ENCODE measurements around the gene DIP2B.

DIP2B gene

GRCh38 chr12:50628394-50628793 lies 123.6 kb downstream of the DIP2B start:
- H3K9me3 ChIP-seq (ENCODE audit: control extremely low read depth in 1 of 5, control insufficient read depth in 4 of 5, insufficient read depth in 2 of 5, low read depth in 1 of 5, low read length in 4 of 5) = no peaks in the 10 kb centered on the region
- 100% methylated on average over 4 of the region's 6 CpGs for WGBS (ENCODE audit: insufficient coverage)
- no peak for DNase-seq
- no peaks in the 10 kb centered on the region for H3K27me3 ChIP-seq (replicated peaks in 2 of 5; ENCODE audit: control insufficient read depth in 4 of 5, insufficient read depth in 5 of 5, low read length in 4 of 5)
- peaks cover 5 to 27% (median 23%) of the 10 kb centered on the region in 4 experiments for H3K36me3 ChIP-seq (ENCODE audit: control insufficient read depth in 4 of 4, insufficient read depth in 4 of 4, low read length in 3 of 4)
- CTCF ChIA-PET = no interaction called here
- no peak overlapping the region for H3K4me3 ChIP-seq (ENCODE audit: control insufficient read depth in 1 of 7, extremely low read depth in 1 of 7, insufficient read depth in 4 of 7, low read depth in 2 of 7, low read length in 6 of 7)
- peaks cover 12 to 22% (median 16%) of the 10 kb centered on the region in 4 experiments for H3K4me1 ChIP-seq (ENCODE audit: control extremely low read depth in 1 of 4, control insufficient read depth in 4 of 4, insufficient read depth in 4 of 4, low read length in 3 of 4)
- H3K27ac ChIP-seq (ENCODE audit: insufficient read depth in 1 of 2, low read depth in 1 of 2, low read length in 2 of 2, poor library complexity in 1 of 2, severe bottlenecking in 2 of 2) = no peak overlapping the region
- POLR2A ChIA-PET = no interaction called here

- Histone ChIP-seq H3K4me3 (ENCODE audit: control insufficient read depth in 1 of 7, extremely low read depth in 1 of 7, insufficient read depth in 4 of 7, low read depth in 2 of 7, low read length in 6 of 7) (no peak overlapping the region), H3K4me1 (ENCODE audit: control extremely low read depth in 1 of 4, control insufficient read depth in 4 of 4, insufficient read depth in 4 of 4, low read length in 3 of 4) (peaks cover 4 to 20% (median 8%) of the 10 kb centered on the region in 4 experiments), H3K9me3 (ENCODE audit: control extremely low read depth in 1 of 5, control insufficient read depth in 4 of 5, insufficient read depth in 2 of 5, low read depth in 1 of 5, low read length in 4 of 5) (no peaks in the 10 kb centered on the region), H3K27me3 (replicated peaks in 2 of 5; ENCODE audit: control insufficient read depth in 4 of 5, insufficient read depth in 5 of 5, low read length in 4 of 5) (no peaks in the 10 kb centered on the region), H3K27ac (ENCODE audit: insufficient read depth in 1 of 2, low read depth in 1 of 2, low read length in 2 of 2, poor library complexity in 1 of 2, severe bottlenecking in 2 of 2) (no peak overlapping the region), H3K36me3 (ENCODE audit: control insufficient read depth in 4 of 4, insufficient read depth in 4 of 4, low read length in 3 of 4) (peaks cover 5 to 13% (median 9%) of the 10 kb centered on the region in 4 experiments)
- WGBS (ENCODE audit: insufficient coverage) = 92% methylated on average over 4 of the region's 6 CpGs
- CTCF ChIA-PET = interaction anchor here (0.7 to 1.2 kb wide), 2 partner anchors 10 to 114 kb away, joined by 3 read pairs; no protein-coding TSS in a partner anchor
- POLR2A ChIA-PET = interaction anchor here (0.9 kb wide), 1 partner anchor 130 kb away, joined by 7 read pairs; no protein-coding TSS in a partner anchor
- no peak for DNase-seq
Measured at GRCh38 chr12:50633955-50634354, 129.2 kb downstream of the DIP2B start.

- Histone ChIP-seq H3K4me1 (ENCODE audit: control extremely low read depth in 1 of 4, control insufficient read depth in 4 of 4, insufficient read depth in 4 of 4, low read length in 3 of 4) (peaks cover 4 to 23% (median 9%) of the 10 kb centered on the region in 4 experiments), H3K27me3 (replicated peaks in 2 of 5; ENCODE audit: control insufficient read depth in 4 of 5, insufficient read depth in 5 of 5, low read length in 4 of 5) (no peaks in the 10 kb centered on the region), H3K9me3 (ENCODE audit: control extremely low read depth in 1 of 5, control insufficient read depth in 4 of 5, insufficient read depth in 2 of 5, low read depth in 1 of 5, low read length in 4 of 5) (no peaks in the 10 kb centered on the region), H3K4me3 (ENCODE audit: control insufficient read depth in 1 of 7, extremely low read depth in 1 of 7, insufficient read depth in 4 of 7, low read depth in 2 of 7, low read length in 6 of 7) (no peak overlapping the region), H3K27ac (ENCODE audit: insufficient read depth in 1 of 2, low read depth in 1 of 2, low read length in 2 of 2, poor library complexity in 1 of 2, severe bottlenecking in 2 of 2) (no peak overlapping the region), H3K36me3 (ENCODE audit: control insufficient read depth in 4 of 4, insufficient read depth in 4 of 4, low read length in 3 of 4) (peaks cover 4 to 13% (median 6%) of the 10 kb centered on the region in 4 experiments)
- DNase-seq = no peak
- WGBS (ENCODE audit: insufficient coverage) = 90% methylated on average over 2 of the region's 2 CpGs
- ChIA-PET CTCF (interaction anchor here (0.7 to 1.2 kb wide), 2 partner anchors 10 to 114 kb away, joined by 3 read pairs; no protein-coding TSS in a partner anchor), POLR2A (interaction anchor here (0.9 kb wide), 1 partner anchor 131 kb away, joined by 7 read pairs; no protein-coding TSS in a partner anchor)
Measured at GRCh38 chr12:50634379-50634778, 129.6 kb downstream of the DIP2B start.

GRCh38 chr12:50635364-50635763 lies 130.6 kb downstream of the DIP2B start:
- POLR2A ChIA-PET = no interaction called here
- Histone ChIP-seq H3K36me3 (ENCODE audit: control insufficient read depth in 4 of 4, insufficient read depth in 4 of 4, low read length in 3 of 4) (peaks cover 2 to 8% (median 6%) of the 10 kb centered on the region in 4 experiments), H3K4me1 (ENCODE audit: control extremely low read depth in 1 of 4, control insufficient read depth in 4 of 4, insufficient read depth in 4 of 4, low read length in 3 of 4) (peaks cover 4 to 32% (median 15%) of the 10 kb centered on the region in 4 experiments), H3K27me3 (replicated peaks in 2 of 5; ENCODE audit: control insufficient read depth in 4 of 5, insufficient read depth in 5 of 5, low read length in 4 of 5) (no peaks in the 10 kb centered on the region), H3K27ac (ENCODE audit: insufficient read depth in 1 of 2, low read depth in 1 of 2, low read length in 2 of 2, poor library complexity in 1 of 2, severe bottlenecking in 2 of 2) (no peak overlapping the region), H3K4me3 (ENCODE audit: control insufficient read depth in 1 of 7, extremely low read depth in 1 of 7, insufficient read depth in 4 of 7, low read depth in 2 of 7, low read length in 6 of 7) (no peak overlapping the region), H3K9me3 (ENCODE audit: control extremely low read depth in 1 of 5, control insufficient read depth in 4 of 5, insufficient read depth in 2 of 5, low read depth in 1 of 5, low read length in 4 of 5) (no peaks in the 10 kb centered on the region)
- WGBS (ENCODE audit: insufficient coverage) = 79% methylated on average over 4 of the region's 5 CpGs
- no peak for DNase-seq
- CTCF ChIA-PET = interaction anchor here (0.7 to 1.3 kb wide), 3 partner anchors 126 to 130 kb away, joined by 3 to 5 read pairs (median 3); partner anchors contain the start of gene DIP2B

- H3K27me3 ChIP-seq (replicated peaks in 2 of 5; ENCODE audit: control insufficient read depth in 4 of 5, insufficient read depth in 5 of 5, low read length in 4 of 5) = no peaks in the 10 kb centered on the region
- 100% methylated on average over 3 of the region's 4 CpGs for WGBS (ENCODE audit: insufficient coverage)
- no peak overlapping the region for H3K27ac ChIP-seq (ENCODE audit: insufficient read depth in 1 of 2, low read depth in 1 of 2, low read length in 2 of 2, poor library complexity in 1 of 2, severe bottlenecking in 2 of 2)
- no peak overlapping the region for H3K4me3 ChIP-seq (ENCODE audit: control insufficient read depth in 1 of 7, extremely low read depth in 1 of 7, insufficient read depth in 4 of 7, low read depth in 2 of 7, low read length in 6 of 7)
- H3K9me3 ChIP-seq (ENCODE audit: control extremely low read depth in 1 of 5, control insufficient read depth in 4 of 5, insufficient read depth in 2 of 5, low read depth in 1 of 5, low read length in 4 of 5) = no peaks in the 10 kb centered on the region
- H3K4me1 ChIP-seq (ENCODE audit: control extremely low read depth in 1 of 4, control insufficient read depth in 4 of 4, insufficient read depth in 4 of 4, low read length in 3 of 4) = peaks cover 8 to 37% (median 18%) of the 10 kb centered on the region in 4 experiments
- peaks cover 2 to 6% (median 4%) of the 10 kb centered on the region in 4 experiments for H3K36me3 ChIP-seq (ENCODE audit: control insufficient read depth in 4 of 4, insufficient read depth in 4 of 4, low read length in 3 of 4)
- ChIA-PET CTCF (interaction anchor here (0.7 to 1.5 kb wide), 6 partner anchors 12 to 132 kb away, joined by 3 to 5 read pairs (median 3); partner anchors contain the start of gene DIP2B), POLR2A (no interaction called here)
- DNase-seq = no peak
Measured at GRCh38 chr12:50635857-50636256, 131.1 kb downstream of the DIP2B start.

GRCh38 chr12:50636505-50636904 lies 131.7 kb downstream of the DIP2B start:
- Histone ChIP-seq H3K27me3 (replicated peaks in 2 of 5; ENCODE audit: control insufficient read depth in 4 of 5, insufficient read depth in 5 of 5, low read length in 4 of 5) (no peaks in the 10 kb centered on the region), H3K36me3 (ENCODE audit: control insufficient read depth in 4 of 4, insufficient read depth in 4 of 4, low read length in 3 of 4) (peaks cover under 1 to 2% (median 1%) of the 10 kb centered on the region in 4 experiments), H3K27ac (ENCODE audit: insufficient read depth in 1 of 2, low read depth in 1 of 2, low read length in 2 of 2, poor library complexity in 1 of 2, severe bottlenecking in 2 of 2) (no peak overlapping the region), H3K4me3 (ENCODE audit: control insufficient read depth in 1 of 7, extremely low read depth in 1 of 7, insufficient read depth in 4 of 7, low read depth in 2 of 7, low read length in 6 of 7) (no peak overlapping the region), H3K9me3 (ENCODE audit: control extremely low read depth in 1 of 5, control insufficient read depth in 4 of 5, insufficient read depth in 2 of 5, low read depth in 1 of 5, low read length in 4 of 5) (no peaks in the 10 kb centered on the region), H3K4me1 (ENCODE audit: control extremely low read depth in 1 of 4, control insufficient read depth in 4 of 4, insufficient read depth in 4 of 4, low read length in 3 of 4) (peaks cover 8 to 43% (median 24%) of the 10 kb centered on the region in 4 experiments)
- POLR2A ChIA-PET = no interaction called here
- CTCF ChIA-PET = interaction anchor here (0.8 to 1.5 kb wide), 6 partner anchors 10 to 132 kb away, joined by 3 to 7 read pairs (median 3); no protein-coding TSS in a partner anchor
- no peak for DNase-seq
- WGBS (ENCODE audit: insufficient coverage) = 93% methylated on average over 3 of the region's 3 CpGs

- CTCF ChIA-PET = interaction anchor here (0.7 to 9.0 kb wide), 14 partner anchors 9 to 184 kb away, joined by 3 to 141 read pairs (median 4); partner anchors contain the start of gene DIP2B
- WGBS (ENCODE audit: insufficient coverage) = no CpG with 5 or more reads among the region's 4 CpGs
- peak overlapping the region in 1 of 2 experiments; percentile 18 for H3K27ac ChIP-seq (ENCODE audit: insufficient read depth in 1 of 2, low read depth in 1 of 2, low read length in 2 of 2, poor library complexity in 1 of 2, severe bottlenecking in 2 of 2)
Measured at GRCh38 chr12:50637870-50638481, 133.2 kb downstream of the DIP2B start.

More at GRCh38 chr12:50637870-50638481, 133.2 kb downstream of the DIP2B start:
- DNase-seq = peak; percentile 54 to 74 (median 73)
- POLR2A ChIA-PET = interaction anchor here (0.5 kb wide), 1 partner anchor 377 kb away, joined by 3 read pairs; no protein-coding TSS in a partner anchor
- no peaks in the 10 kb centered on the region for H3K9me3 ChIP-seq (ENCODE audit: control extremely low read depth in 1 of 5, control insufficient read depth in 4 of 5, insufficient read depth in 2 of 5, low read depth in 1 of 5, low read length in 4 of 5)
- H3K27me3 ChIP-seq (replicated peaks in 2 of 5; ENCODE audit: control insufficient read depth in 4 of 5, insufficient read depth in 5 of 5, low read length in 4 of 5) = no peaks in the 10 kb centered on the region
- H3K4me3 ChIP-seq (ENCODE audit: control insufficient read depth in 1 of 7, extremely low read depth in 1 of 7, insufficient read depth in 4 of 7, low read depth in 2 of 7, low read length in 6 of 7) = no peak overlapping the region
- H3K4me1 ChIP-seq (ENCODE audit: control extremely low read depth in 1 of 4, control insufficient read depth in 4 of 4, insufficient read depth in 4 of 4, low read length in 3 of 4) = peaks cover 10 to 48% (median 33%) of the 10 kb centered on the region in 4 experiments
- peaks cover 2 to 6% (median 3%) of the 10 kb centered on the region in 4 experiments for H3K36me3 ChIP-seq (ENCODE audit: control insufficient read depth in 4 of 4, insufficient read depth in 4 of 4, low read length in 3 of 4)

All from common myeloid progenitor, CD34-positive (primary cell).